OCI-LY7 (cell line): Measurements from ENCODE around the gene UBL4A. TPM values are rescaled to one million over a fixed set of nuclear protein-coding genes. Genes with fewer than 3 reads are reported as not detected.
A peak's percentile ranks its signal among the peaks of the same experiment; 100 is the strongest.

Source experiments
- BruUV-seq: library from RNA; stranded (reverse); fragments of 400-500 nt; replicated peaks from 2 replicates; lab custom pipeline; 2021; lab: Mats Ljungman, UMichigan
- CTCF ChIA-PET: fragments of 300-600 bp; sonication (Branson Sonifier 250); formaldehyde crosslinking; loops from one replicate; lab custom pipeline; 2022; ENCODE audit warnings: antibody characterized with exemption; ENCODE audit not compliant: unreplicated experiment; lab: Charles Lee
- POLR2A ChIA-PET: fragments of 300-600 bp; sonication (Branson Sonifier 250); formaldehyde crosslinking; loops from one replicate; lab custom pipeline; 2022; ENCODE audit warnings: antibody characterized with exemption; lab: Charles Lee
- DNase-seq: peaks from one replicate; pipeline ENCODE4 v3.0.0-alpha.2; 2015; ENCODE audit warnings: low spot score
- H2AFZ ChIP-seq: fragments of 200-600 bp; sonication (generic), shearing (Covaris generic); 2 replicates; pipeline ENCODE4 v1.6.1; 2014; ENCODE audit warnings: mild to moderate bottlenecking, antibody characterized with exemption, low read length, moderate library complexity
- H3K27ac ChIP-seq: fragments of 200-600 bp; sonication (generic); 2 replicates; pipeline ENCODE4 v1.5.1; 2014; ENCODE audit warnings: mixed run types, low read depth, mild to moderate bottlenecking, moderate library complexity, low read length, inconsistent platforms; ENCODE audit not compliant: poor library complexity, severe bottlenecking
- H3K36me3 ChIP-seq: fragments of 200-600 bp; sonication (generic); 2 replicates; pipeline ENCODE4 v1.6.1; 2014; ENCODE audit warnings: mild to moderate bottlenecking, antibody characterized with exemption, low read length, moderate library complexity, mixed read lengths; ENCODE audit not compliant: insufficient read depth
- H3K4me1 ChIP-seq: fragments of 200-600 bp; sonication (generic); 2 replicates; pipeline ENCODE4 v1.5.1; 2014; ENCODE audit warnings: mild to moderate bottlenecking, low read length; ENCODE audit not compliant: insufficient read depth, poor library complexity, severe bottlenecking
- H3K4me2 ChIP-seq: fragments of 200-600 bp; sonication (generic); 2 replicates; pipeline ENCODE4 v1.6.1; 2014; ENCODE audit warnings: mild to moderate bottlenecking, low read length
- H3K4me3 ChIP-seq: fragments of 200-600 bp; sonication (generic); 2 replicates; pipeline ENCODE4 v1.5.1; 2014; ENCODE audit warnings: mild to moderate bottlenecking, low read depth, low read length; ENCODE audit not compliant: poor library complexity, severe bottlenecking
- H3K79me2 ChIP-seq: fragments of 200-600 bp; sonication (generic); 2 replicates; pipeline ENCODE4 v1.6.1; 2016; ENCODE audit warnings: low read depth, mild to moderate bottlenecking, low read length, moderate library complexity, mixed read lengths; ENCODE audit not compliant: insufficient read depth
- H3K9me2 ChIP-seq: fragments of 200-600 bp; sonication (generic); 2 replicates; pipeline ENCODE4 v1.6.1; 2016; ENCODE audit warnings: mild to moderate bottlenecking, low read length, mixed read lengths; ENCODE audit not compliant: insufficient read depth
- H3K9me3 ChIP-seq: fragments of 200-600 bp; sonication (generic); 2 replicates; pipeline ENCODE4 v1.6.1; 2014; ENCODE audit warnings: mild to moderate bottlenecking, mixed run types, low read length, mixed read lengths
- H4K20me1 ChIP-seq: fragments of 200-600 bp; sonication (generic); 2 replicates; pipeline ENCODE4 v1.6.1; 2014; ENCODE audit warnings: mild to moderate bottlenecking, antibody characterized with exemption, low read length, moderate library complexity, mixed read lengths; ENCODE audit not compliant: insufficient read depth
- CTCF ChIP-seq: fragments of 200-600 bp; sonication (generic); conservative IDR thresholded peaks from 2 replicates; pipeline ENCODE4 v1.5.1; 2014; ENCODE audit warnings: mild to moderate bottlenecking, antibody characterized with exemption, low read length, moderate library complexity, mixed read lengths
- EZH2phosphoT487 ChIP-seq: fragments of 200-600 bp; sonication (generic); IDR thresholded peaks from 2 replicates; pipeline ENCODE4 v1.6.1; 2018; ENCODE audit warnings: low read depth, borderline replicate concordance, mild to moderate bottlenecking, mixed run types, antibody characterized with exemption, low read length, moderate library complexity, mixed read lengths
- intact Hi-C: fragments of 100-400 bp; cut with micrococcal nuclease; formaldehyde crosslinking; loops from one replicate; pipeline ENCODE4 v1.10.0; 2022; ENCODE audit not compliant: unreplicated experiment
- total RNA-seq, 2 experiments: library from RNA; depleted of rRNA in 1 of 2; stranded (reverse); fragments of >200 nt in 1 of 2; shearing (Covaris generic) in 1 of 2; gene quantifications; 2 replicates each; pipeline ENCODE4 v1.2.3, GENCODE V29; 2014 to 2022

UBL4A gene
- total RNA-seq, 2 experiments from 2014 or later, result 49.7 to 89.9 TPM

GRCh38 chrX:154437971-154438893 lies 48.2 kb downstream of the UBL4A start:
- intact Hi-C loops, result no loop called here
- H4K20me1 ChIP-seq, result no peaks in the 10 kb centered on the region
- no TSS peak for BruUV-seq
- H3K4me3 ChIP-seq, result peak overlapping the region; percentile 83
- ChIA-PET POLR2A (no interaction called here), CTCF (no interaction called here)
- H3K36me3 ChIP-seq, result peaks cover 35% of the 10 kb centered on the region; the same call in 1 of the 2 replicates
- H2AFZ ChIP-seq, result no peak overlapping the region
- peaks cover 15% of the 10 kb centered on the region for H3K4me1 ChIP-seq
- peaks cover 17% of the 10 kb centered on the region for H3K79me2 ChIP-seq
- no peaks in the 10 kb centered on the region for H3K9me3 ChIP-seq
- H3K9me2 ChIP-seq, result no peaks in the 10 kb centered on the region
- DNase-seq, result no peak
- peak overlapping the region; percentile 95 for H3K4me2 ChIP-seq
- TF ChIP-seq CTCF (no peak), EZH2phosphoT487 (no peak)
- H3K27ac ChIP-seq, result no peak overlapping the region

- H2AFZ ChIP-seq, result peak within 1 kb of the TSS; percentile 54; the same call in 1 of the 2 replicates
- peaks cover 35% of the 10 kb centered on the region; the same call in 1 of the 2 replicates for H3K36me3 ChIP-seq
- DNase-seq, result peak; percentile 56
- intact Hi-C loops, result loop anchor here (1.0 kb wide), 1 partner anchor 25 kb away; no protein-coding TSS in a partner anchor
- H3K9me2 ChIP-seq, result no peaks in the 10 kb centered on the region
- ChIA-PET CTCF (no interaction called here), POLR2A (no interaction called here)
- TF ChIP-seq CTCF (no peak), EZH2phosphoT487 (no peak)
- BruUV-seq, result no TSS peak
- no peaks in the 10 kb centered on the region for H3K9me3 ChIP-seq
- peak within 1 kb of the TSS; percentile 83 for H3K4me3 ChIP-seq
- H4K20me1 ChIP-seq, result no peaks in the 10 kb centered on the region
- H3K4me2 ChIP-seq, result peak within 1 kb of the TSS; percentile 95
- peaks cover 17% of the 10 kb centered on the region for H3K79me2 ChIP-seq
- H3K27ac ChIP-seq, result no peak within 1 kb of the TSS
- peaks cover 15% of the 10 kb centered on the region for H3K4me1 ChIP-seq
Measured at GRCh38 chrX:154436983-154437752, 49.2 kb downstream of the UBL4A start, which contains the start of gene GDI1. Gene GDI1 (plus strand): TSS chrX:154437154. CDS start chrX:154437255, 101 bp downstream.
